Caki2 (cell line): ENCODE measurements around the gene EFCAB6. TPM values are rescaled to one million over a fixed set of nuclear protein-coding genes. Genes with fewer than 3 reads are reported as not detected.

Experiments
- DNase-seq: peaks from one replicate; pipeline ENCODE4 v3.0.0-alpha.2; 2015; ENCODE audit warnings: low read depth
- in situ Hi-C: cut with HindIII; loops from 2 replicates; pipeline ENCODE4 v1.10.0; 2016; ENCODE audit warnings: low sequenced_read_pairs, low pct_unique_long_range_greater_than_20kb, mixed read lengths
- total RNA-seq: library from RNA; depleted of rRNA; stranded (reverse); fragments of >200 nt; shearing (Covaris generic); gene quantifications from 2 replicates; pipeline ENCODE4 v1.2.3, GENCODE V29; 2014; ENCODE audit warnings: low replicate concordance

Gene EFCAB6
- total RNA-seq, 1 experiment from 2014 or later, result 0.98 TPM

DNA sequence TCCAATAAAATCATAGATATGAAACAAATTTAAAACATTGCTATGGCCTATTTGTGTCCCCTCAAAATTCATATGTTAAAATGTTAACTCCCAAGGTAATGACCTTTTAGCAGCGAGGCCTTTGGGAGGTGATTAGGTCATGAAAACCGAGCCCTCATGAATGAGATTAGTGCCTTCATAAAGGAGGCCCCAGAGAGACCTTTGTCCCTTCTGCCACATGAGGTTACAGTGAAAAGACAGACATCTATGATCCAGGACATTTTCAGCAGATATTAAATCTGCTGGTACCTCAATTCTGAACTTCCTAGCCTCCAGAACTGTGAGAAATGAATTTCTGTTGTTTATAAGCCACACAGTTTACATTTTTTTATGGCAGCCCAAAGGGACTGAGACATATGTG is 228.6 kb downstream of the EFCAB6 start:
- no peak for DNase-seq
- in situ Hi-C loops, result no loop called here

DNA sequence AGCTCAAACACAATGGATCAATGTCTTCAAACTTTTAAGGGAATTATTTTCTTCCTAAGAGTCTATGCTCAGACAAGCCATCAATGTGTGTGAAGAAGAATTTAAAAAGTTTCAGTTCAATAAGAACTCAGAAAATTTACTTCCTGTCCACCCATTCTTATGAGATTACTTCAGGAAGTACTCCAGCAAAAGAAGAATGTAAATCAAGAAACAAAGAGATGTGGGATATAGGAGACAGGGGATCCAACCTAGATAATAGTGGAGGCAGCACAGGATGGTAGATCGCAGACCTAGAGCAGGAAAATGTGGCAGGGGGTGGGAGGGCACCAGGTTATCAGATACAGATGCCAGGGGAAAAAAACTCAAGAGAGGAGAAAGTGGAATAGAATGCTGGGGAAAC is 229.7 kb downstream of the EFCAB6 start:
- in situ Hi-C loops, result no loop called here
- no peak for DNase-seq

DNA sequence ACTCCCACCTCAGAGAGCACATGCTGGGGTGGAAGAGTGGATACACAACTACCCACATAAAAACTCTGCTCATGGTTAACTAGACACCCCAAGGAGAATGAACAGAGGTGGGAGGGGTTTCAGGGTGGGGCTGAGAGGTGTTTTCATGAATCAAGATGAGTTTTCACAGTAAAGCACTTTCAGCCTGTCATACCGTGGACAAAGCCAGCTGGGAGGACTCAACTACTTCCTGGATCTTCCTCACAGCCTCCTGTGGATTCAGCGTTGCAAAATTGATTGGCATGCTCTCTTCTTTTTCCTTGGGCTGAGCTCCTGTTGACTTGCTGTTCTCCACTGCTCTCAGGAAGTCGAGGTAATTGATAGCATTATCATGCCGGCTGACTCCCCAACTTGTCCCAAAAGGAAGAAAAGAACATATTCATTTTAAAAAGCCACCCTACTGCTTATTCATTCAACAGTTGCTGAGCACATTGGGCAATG is 231.8 kb downstream of the EFCAB6 start:
- no peak for DNase-seq
- in situ Hi-C loops, result no loop called here

DNA sequence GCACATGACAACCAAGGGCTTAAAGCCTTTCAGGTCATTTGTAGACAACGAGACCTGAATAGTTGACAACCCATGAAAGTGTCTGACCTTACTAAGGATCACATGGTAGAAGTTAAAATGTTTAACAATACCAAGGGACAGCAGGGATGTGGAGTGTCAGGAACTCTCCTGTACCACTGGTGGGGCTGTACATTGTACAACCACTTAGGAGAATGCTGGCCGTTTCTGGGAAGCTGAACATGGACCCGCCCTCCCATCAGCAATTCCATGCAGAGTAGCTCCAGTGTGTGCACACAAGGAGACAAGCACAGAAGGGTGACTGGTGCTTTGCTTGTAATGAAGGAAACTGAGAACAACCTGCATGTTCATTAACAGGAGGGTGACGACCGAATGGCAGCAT is 237.4 kb downstream of the EFCAB6 start:
- DNase-seq, result no peak
- in situ Hi-C loops, result no loop called here

DNA sequence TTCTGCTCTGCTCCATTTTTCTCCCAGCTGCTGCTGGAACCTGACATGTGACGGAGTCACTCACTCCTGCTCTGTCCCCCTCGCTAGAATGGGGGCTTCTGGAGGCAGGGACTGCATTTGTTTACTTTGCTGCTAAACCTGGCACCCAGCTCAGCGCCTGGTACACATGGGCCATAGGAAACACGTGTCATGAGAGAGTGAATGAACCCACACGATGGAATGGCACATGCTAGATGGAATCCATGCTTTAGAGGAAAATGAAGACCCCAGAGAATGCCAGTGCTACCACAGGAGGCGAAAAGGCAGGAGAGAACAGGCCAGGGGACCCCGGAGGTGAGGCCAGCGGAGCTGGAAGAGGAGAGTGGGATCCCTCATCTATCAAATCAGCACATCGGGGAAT is 239.4 kb downstream of the EFCAB6 start:
- in situ Hi-C loops, result no loop called here
- no peak for DNase-seq

DNA sequence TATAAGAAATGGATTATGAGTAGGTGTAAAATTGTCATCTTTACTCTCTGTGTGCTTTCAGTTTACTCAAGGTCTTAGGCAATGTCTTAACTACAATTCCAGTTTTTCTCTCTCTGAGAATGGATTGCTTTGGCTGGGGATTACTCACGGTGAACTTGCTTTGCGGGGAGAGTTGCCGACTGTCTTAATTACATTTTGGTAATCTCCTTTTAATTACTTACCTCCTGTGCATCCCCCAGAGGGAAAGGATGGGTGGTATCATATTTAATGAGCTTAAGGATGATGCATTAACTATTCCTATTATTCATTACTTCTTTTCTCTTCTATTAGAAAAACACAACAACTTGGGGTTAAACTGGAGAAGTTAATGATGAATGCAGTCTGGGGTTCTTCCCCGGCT is 240.9 kb downstream of the EFCAB6 start:
- in situ Hi-C loops, result no loop called here
- DNase-seq, result no peak

DNA sequence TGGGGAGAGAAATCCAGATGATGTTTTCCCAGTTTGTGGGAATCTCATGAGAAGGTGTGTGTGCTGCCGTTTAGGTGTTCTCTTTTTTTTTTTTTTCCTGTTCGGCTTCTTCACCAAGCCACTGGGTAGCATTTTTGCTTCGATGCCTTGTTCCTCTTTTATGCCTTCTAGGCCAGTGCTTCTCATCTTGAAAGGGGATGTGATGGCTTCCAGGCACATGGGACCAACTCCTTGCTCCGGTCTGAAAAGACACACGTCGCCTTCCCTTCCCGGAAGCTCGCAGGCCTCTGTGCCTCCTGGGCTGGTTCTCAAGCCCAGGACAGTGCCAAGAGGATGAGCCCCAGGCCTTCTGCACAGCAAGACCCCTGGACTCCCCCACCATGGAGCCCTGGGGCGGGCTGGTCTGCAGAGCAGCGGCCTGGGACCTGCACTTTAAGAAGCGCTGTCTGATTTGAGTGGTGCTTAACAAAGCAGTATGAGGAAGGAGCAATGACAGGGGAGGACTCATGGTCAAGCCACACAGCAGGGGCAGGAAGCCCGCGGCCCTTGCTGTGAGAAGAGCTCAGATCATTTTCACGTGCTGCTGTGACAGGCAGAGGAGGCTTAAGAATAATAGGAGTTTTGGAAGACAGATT is 241.5 kb downstream of the EFCAB6 start:
- in situ Hi-C loops, result no loop called here
- DNase-seq, result no peak

DNA sequence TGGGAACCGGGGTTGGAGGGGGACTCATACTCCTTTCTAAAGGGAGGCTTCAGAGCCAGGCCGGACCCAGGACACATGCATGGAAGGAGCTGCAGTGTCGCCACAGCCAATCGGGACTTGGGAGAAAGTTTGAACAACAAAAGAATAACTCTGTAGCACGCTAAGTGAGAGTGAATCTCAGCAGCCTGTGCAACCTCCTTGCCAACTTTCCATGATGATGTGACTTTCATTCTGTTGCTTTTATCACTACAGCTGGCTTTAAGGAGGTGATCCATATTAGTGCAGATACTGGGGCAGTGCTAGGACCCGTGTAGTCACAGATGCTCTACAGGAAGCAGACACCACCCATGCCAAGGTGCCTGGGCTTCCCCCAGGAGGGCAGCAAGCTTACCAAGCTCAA is 243.0 kb downstream of the EFCAB6 start:
- in situ Hi-C loops, result no loop called here
- DNase-seq, result no peak

DNA sequence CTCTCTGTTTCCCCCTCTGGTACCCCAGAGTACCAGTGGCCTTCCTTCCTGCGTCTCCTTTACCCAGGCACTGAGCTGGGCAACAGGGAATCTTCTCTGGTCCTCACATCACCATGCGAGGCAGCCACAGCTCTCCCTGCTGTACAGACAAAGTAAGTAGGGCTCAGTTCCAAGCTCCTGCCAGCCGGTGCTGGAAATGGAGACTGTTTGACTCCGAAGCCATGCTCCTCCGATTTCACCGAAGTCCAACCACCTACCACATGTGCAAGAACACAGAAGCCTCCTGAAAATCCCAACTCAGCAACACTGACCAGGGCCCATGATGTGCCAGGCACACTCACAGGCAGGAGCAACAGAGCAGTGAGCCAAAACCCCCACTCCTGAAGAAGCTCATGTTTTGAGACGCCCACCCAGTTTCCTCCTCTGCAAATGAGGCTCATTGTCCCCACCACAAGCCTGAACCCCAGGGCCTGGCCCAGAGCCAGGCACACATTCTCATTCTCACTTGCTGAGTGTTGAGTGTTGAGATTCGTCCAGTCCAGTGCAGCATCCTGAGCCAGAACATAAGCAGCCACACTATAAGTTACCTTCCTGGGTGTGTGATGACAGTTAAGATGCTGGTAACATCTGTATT is 244.3 kb downstream of the EFCAB6 start:
- in situ Hi-C loops, result no loop called here
- no peak for DNase-seq

DNA sequence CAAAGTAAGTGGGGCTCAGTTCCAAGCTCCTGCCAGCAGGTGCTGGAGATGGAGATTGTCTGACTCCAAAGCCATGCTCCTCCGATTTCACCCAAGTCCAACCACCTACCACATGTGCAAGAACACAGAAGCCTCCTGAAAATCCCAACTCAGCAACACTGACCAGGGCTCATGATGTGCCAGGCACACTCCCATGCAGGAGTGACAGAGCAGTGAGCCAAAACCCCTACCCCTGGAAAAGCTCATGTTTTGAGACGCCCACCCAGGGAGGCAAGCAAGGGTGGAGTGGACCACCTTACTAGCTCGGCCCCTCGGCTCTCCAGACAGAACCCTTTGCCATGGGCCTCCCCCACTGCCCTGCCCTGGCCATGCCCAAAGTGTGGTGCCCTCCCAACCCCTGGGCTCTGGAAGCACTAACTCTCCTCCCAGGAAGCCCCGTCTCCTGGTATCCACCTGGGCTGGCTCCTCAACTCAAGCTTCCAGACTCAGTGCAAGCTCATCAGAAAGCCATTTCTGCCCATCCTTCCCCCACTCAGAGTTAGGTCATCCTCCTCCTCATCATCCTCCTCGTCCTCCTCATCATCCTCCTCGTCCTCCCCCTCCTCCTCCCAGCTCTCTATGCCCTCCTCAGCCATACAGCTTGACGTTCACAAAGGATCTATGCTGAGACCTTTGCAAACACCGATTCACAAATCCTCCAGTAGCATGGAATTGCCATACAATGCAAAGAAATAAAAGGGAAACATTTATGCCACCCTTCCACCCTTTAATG is 245.4 kb downstream of the EFCAB6 start:
- in situ Hi-C loops, result no loop called here
- DNase-seq, result no peak

DNA sequence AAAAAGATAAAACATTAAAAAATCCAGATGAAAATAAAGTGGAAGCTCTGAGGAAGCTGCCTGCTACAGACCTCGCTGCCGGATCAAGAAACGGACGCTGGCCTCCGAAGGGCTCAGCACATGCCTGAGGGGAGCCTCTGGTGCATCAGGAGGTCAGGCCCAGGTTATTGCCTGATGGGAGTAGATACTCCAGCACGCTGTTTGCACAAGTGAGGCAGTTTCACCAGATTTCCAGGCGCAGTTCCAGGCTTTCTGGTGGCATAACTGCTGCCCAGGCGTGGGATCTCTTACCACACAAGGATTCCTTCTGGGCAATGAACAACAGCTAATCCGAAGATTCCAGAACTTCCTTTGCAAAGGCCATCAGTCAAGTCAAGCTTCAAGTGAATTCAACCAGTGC is 246.1 kb downstream of the EFCAB6 start:
- no peak for DNase-seq
- in situ Hi-C loops, result no loop called here

DNA sequence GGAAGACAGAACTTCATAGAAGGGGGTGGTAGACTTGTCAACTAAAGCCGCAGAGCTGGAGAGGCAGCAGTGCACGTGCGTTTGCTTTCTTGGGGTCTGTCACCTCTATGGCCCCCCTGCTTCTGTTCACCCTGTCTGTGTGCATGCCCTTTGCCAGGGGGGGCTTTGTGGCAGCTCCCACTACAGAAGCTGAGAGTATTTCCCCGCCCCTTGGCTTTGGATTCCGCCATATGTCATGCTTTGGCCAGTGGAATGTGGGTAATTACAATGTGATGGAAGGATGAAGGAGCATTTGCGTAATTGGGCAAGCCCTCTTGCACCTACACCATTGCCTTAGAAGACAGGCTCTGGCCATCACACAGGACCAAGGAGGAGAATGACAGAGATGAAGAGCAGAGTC is 247.2 kb downstream of the EFCAB6 start:
- in situ Hi-C loops, result no loop called here
- no peak for DNase-seq

DNA sequence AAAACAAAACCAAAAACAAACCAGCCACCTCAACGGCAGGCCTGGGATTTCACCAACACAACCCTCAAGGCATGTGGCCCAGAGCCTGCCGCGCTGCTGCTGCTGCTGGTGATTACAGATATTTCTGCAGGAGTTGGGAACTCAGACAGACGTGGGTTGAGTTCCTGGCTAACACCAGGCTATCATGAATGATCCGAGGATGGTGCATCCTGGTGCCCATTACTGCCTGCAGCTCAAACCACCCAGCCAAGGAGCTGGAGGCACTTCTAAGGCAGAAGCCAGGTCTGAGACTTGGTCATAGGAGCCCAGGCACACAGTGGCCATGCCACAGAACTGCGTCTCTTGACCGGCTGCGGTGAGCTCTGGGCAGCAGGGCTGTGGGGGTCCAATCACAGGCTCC is 248.5 kb downstream of the EFCAB6 start:
- DNase-seq, result no peak
- in situ Hi-C loops, result no loop called here

DNA sequence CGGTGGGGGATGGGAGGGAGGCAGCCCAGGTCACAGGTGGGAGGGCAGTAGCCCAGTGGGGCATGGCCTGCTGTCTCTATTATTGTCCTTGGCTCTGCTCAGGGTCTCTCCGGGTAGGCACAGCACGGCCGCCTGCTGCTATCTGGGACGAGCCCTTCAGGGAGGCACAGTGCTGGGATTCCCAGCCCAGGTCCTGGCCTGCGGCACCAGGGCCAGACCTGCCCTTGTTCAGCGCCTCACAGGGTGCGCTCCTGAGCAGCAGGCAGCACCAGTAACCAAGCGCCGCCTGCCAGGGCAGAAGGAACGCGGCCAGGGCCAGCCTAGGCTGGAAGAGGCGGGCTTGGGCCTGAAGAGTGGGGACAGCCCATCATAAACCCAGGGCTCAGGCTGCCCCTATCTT is 249.3 kb downstream of the EFCAB6 start:
- DNase-seq, result no peak
- in situ Hi-C loops, result no loop called here

DNA sequence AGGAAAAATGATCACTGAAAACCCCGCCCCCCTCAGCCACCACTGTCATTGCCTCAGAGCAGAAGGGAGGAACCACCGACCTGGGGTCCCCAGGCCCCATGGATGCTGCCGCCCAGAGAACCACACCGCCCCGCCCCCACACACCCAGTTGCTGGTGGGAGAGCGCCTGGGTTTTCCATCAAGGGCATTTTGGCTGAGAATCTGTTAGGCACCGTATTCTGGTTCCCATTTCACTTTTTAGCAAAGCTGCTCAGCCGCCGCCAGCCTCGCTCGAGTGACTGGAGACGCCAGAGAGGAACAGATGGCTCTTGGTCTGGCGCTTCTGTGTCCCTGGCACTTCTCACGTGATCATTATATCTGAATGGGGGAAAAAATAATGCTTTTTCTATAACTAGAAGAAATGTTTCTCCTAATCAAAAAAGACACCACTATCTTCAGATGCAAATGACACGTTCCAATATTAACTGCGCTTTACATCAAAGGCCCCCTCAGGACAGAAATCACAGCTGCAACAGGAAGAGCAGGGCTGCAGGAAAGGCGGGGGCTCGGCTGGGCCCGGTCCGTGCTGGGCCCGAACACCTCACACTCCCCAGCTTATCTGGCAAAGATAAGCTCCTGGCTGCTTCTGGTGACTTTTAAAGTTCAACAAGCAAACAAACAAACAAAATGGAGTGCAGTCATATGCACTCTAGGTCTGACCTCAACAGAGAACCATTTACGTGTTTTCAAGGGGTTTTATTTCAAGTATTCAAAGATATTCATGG is 250.5 kb downstream of the EFCAB6 start:
- no peak for DNase-seq
- in situ Hi-C loops, result no loop called here

DNA sequence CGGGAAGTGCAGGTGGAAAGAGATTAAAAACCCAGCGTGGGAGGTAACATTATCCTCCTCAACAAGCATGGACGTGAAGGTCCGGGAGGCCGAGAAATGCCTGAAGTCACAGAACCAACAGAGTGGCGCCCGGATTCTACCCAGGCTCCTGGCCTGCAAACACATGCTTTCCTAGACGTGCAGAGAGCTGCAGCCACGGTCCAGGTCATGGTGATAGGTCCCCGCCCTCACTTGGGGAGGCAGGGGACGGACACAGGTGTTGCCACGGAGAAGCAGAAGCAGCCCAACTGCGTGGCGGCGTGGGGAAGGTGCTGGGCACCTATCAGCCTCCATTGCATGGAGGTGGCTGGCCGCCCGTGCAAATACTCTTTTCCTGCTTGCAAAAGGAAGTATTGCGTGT is 251.5 kb downstream of the EFCAB6 start:
- in situ Hi-C loops, result no loop called here
- DNase-seq, result no peak

DNA sequence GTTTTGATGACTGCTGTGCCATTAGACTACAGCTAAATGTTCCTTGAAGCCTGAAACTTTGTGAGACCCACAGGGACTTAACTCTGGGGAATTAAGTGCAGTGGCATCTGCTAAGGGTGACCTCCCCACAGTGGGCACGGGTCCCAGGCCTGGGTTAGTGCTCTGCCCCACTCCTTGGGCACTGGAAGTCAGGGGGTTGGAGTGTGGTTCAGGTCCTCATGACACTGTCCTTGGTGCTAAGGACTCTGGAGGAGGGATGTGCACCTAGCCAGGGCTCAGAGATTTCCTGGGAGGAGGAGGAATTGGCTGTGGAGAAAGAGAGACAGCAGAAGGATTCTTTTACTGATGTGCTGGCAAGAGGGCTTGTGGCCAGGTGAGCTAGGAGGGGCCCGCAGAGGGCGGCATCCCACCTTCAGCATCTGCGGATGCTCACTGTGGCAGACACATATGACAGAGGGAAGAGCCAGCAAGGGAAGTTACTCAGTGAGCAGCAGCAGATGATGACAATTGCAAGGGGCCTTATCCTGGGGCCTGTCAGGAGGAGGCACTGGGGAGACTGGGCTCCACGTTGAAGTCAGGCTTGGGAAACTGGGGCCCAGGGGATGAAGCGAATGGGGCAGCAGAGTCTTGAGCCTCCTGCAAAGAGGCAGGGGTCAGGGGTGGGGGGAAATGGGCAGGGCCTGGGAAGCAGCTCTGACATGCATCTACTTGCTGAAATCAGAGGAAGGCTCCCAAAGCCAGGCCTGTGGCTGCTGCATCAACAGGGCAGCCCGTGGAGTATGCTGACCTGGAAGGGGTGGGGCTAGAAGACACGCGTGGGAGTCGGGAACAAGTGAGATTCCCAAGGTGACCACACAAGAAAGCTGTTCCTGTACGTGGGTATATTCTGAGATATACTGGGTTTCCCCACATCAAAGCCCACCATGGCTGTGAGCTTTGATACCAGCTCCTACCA is 256.3 kb downstream of the EFCAB6 start:
- no peak for DNase-seq
- in situ Hi-C loops, result no loop called here
